Stimulated activated CD4-positive, alpha-beta T cell treated with anti-CD3 and anti-CD28 coated beads, Interleukin-15, amount 100 ng/mL, for 1 hour (primary cell): ENCODE data around the gene RCE1.

Source experiments
- DNase-seq, 2 donors: peaks; one replicate each; pipeline ENCODE4 v3.0.0-alpha.2; 2020; ENCODE audit warnings: low read depth in 1 of 2, low spot score in 1 of 2

RCE1 gene

GRCh38 chr11:66884443-66884842 lies 41.2 kb downstream of the RCE1 start:
- no peak for DNase-seq

- DNase-seq = no peak
Observed at GRCh38 chr11:66885469-66885868, 42.2 kb downstream of the RCE1 start.

GRCh38 chr11:66885950-66886440 lies 42.8 kb downstream of the RCE1 start:
- no peak for DNase-seq

- no peak for DNase-seq
Observed at GRCh38 chr11:66886671-66887221, 43.5 kb downstream of the RCE1 start.

- no peak for DNase-seq
Observed at GRCh38 chr11:66887526-66887925, 44.3 kb downstream of the RCE1 start.

GRCh38 chr11:66888282-66888681 lies 45.0 kb downstream of the RCE1 start:
- no peak for DNase-seq

GRCh38 chr11:66889960-66890359 lies 46.7 kb downstream of the RCE1 start:
- no peak for DNase-seq

GRCh38 chr11:66891851-66892660 lies 48.8 kb downstream of the RCE1 start:
- peak in 1 of 2 donors; percentile 8 for DNase-seq

- DNase-seq = no peak
Observed at GRCh38 chr11:66892911-66893310, 49.7 kb downstream of the RCE1 start.

GRCh38 chr11:66894141-66894540 lies 50.9 kb downstream of the RCE1 start:
- no peak for DNase-seq
